PC-3 (cell line): ENCODE data around the gene ADM5. TPM values are rescaled to one million over a fixed set of nuclear protein-coding genes. Genes with fewer than 3 reads are reported as not detected.

Source experiments
- ATAC-seq: fragments of 200-7000 bp; cut with Tn5 transposase; 2 replicates; pipeline ENCODE4 v1.9.1; 2020; ENCODE audit warnings: mild to moderate bottlenecking, moderate library complexity
- BruUV-seq: library from RNA; stranded (reverse); fragments of 400-500 nt; replicated peaks from 2 replicates; lab custom pipeline; 2021; lab: Mats Ljungman, UMichigan
- CTCF ChIA-PET: fragments of 300-600 bp; sonication (Branson Sonifier 250); formaldehyde crosslinking; loops from one replicate; lab custom pipeline; 2022; ENCODE audit warnings: antibody characterized with exemption; lab: Charles Lee
- POLR2A ChIA-PET: fragments of 300-600 bp; sonication (Branson Sonifier 250); formaldehyde crosslinking; loops from one replicate; lab custom pipeline; 2022; ENCODE audit warnings: antibody characterized with exemption; ENCODE audit not compliant: unreplicated experiment; lab: Charles Lee
- DNase-seq: peaks from one replicate; pipeline ENCODE4 v3.0.0-alpha.2; 2015
- H2AFZ ChIP-seq: fragments of 300-600 bp; sonication (generic); 2 replicates; pipeline ENCODE4 v1.6.0; 2016; ENCODE audit warnings: antibody characterized with exemption, low read length
- H3F3A ChIP-seq: fragments of 300-600 bp; sonication (generic); one replicate; pipeline ENCODE4 v1.6.0; 2017; ENCODE audit warnings: antibody characterized with exemption, low read length, control low read depth, mild to moderate bottlenecking; ENCODE audit not compliant: unreplicated experiment
- H3K27ac ChIP-seq: fragments of 300-600 bp; sonication (generic); 2 replicates; pipeline ENCODE4 v1.5.1; 2016; ENCODE audit warnings: mild to moderate bottlenecking, low read length
- H3K27me3 ChIP-seq: fragments of 300-600 bp; sonication (generic); 2 replicates; pipeline ENCODE4 v1.6.1; 2016; ENCODE audit warnings: low read length, mixed read lengths
- H3K36me3 ChIP-seq: fragments of 300-600 bp; sonication (generic); 2 replicates; pipeline ENCODE4 v1.6.1; 2016; ENCODE audit warnings: low read depth, mixed run types, low read length, mixed read lengths
- H3K4me1 ChIP-seq: fragments of 300-600 bp; sonication (generic); 2 replicates; pipeline ENCODE4 v1.5.1; 2016; ENCODE audit warnings: low read length; ENCODE audit not compliant: insufficient read depth
- H3K4me2 ChIP-seq: fragments of 300-600 bp; sonication (generic); 2 replicates; pipeline ENCODE4 v1.6.0; 2016; ENCODE audit warnings: low read length
- H3K4me3 ChIP-seq: fragments of 300-600 bp; sonication (generic); 2 replicates; pipeline ENCODE4 v1.5.1; 2016; ENCODE audit warnings: mild to moderate bottlenecking, low read length, mixed read lengths
- H3K79me2 ChIP-seq: fragments of 300-600 bp; sonication (generic); 2 replicates; pipeline ENCODE4 v1.6.1; 2017; ENCODE audit warnings: low read length, mixed read lengths
- H3K9ac ChIP-seq: fragments of 300-600 bp; sonication (generic); 2 replicates; pipeline ENCODE4 v1.6.0; 2016; ENCODE audit warnings: mild to moderate bottlenecking, low read length
- H3K9me2 ChIP-seq: fragments of 300-600 bp; sonication (generic); replicated peaks from 2 replicates; pipeline ENCODE4 v1.6.1; 2016; ENCODE audit warnings: mixed run types, low read length, mixed read lengths
- H3K9me3 ChIP-seq: fragments of 300-600 bp; sonication (generic); 2 replicates; pipeline ENCODE4 v1.6.1; 2016; ENCODE audit warnings: low read length, mixed read lengths
- H4K20me1 ChIP-seq: fragments of 300-600 bp; sonication (generic); 2 replicates; pipeline ENCODE4 v1.6.1; 2016; ENCODE audit warnings: low read length, mixed read lengths
- EZH2 ChIP-seq: fragments of 300-600 bp; sonication (generic); IDR thresholded peaks from one replicate; pipeline ENCODE4 v1.6.1; 2017; ENCODE audit warnings: antibody characterized with exemption, mild to moderate bottlenecking, low read length; ENCODE audit not compliant: unreplicated experiment
- EZH2phosphoT487 ChIP-seq: fragments of 300-600 bp; sonication (generic); IDR thresholded peaks from 2 replicates; pipeline ENCODE4 v1.6.1; 2018; ENCODE audit warnings: mild to moderate bottlenecking, antibody characterized with exemption, low read length, borderline replicate concordance
- intact Hi-C: fragments of 100-400 bp; cut with micrococcal nuclease; formaldehyde crosslinking; loops from 2 replicates; pipeline ENCODE4 v1.9.0; 2023
- microRNA-seq: library from miRNA; unstranded; fragments of <30 nt; microRNA quantifications from one replicate; pipeline ENCODE4 v1.1.0, GENCODE V29; 2020; ENCODE audit not compliant: unreplicated experiment
- total RNA-seq: library from RNA; depleted of rRNA; stranded (reverse); fragments of >200 nt; gene quantifications from 2 replicates; pipeline ENCODE4 v1.2.3, GENCODE V29; 2014; rRNA removed
- TF ChIP-seq, protein P1 (sequence below): fragments of 300-600 bp; sonication (generic); conservative IDR thresholded peaks from 2 replicates; pipeline ENCODE4 v1.5.1; 2017; ENCODE audit warnings: antibody characterized with exemption, low read depth, mild to moderate bottlenecking, low read length

The ADM5 gene
- total RNA-seq, 1 experiment from 2014 or later, result 6.3 TPM

- Histone ChIP-seq H3K9me3 (no peaks in the 10 kb centered on the region), H4K20me1 (no peaks in the 10 kb centered on the region), H3K36me3 (no peaks in the 10 kb centered on the region), H3K4me1 (no peaks in the 10 kb centered on the region), H3K79me2 (no peaks in the 10 kb centered on the region), H3K27me3 (no peaks in the 10 kb centered on the region), H3K4me2 (no peak overlapping the region), H3K9me2 (no peaks in the 10 kb centered on the region), H3K9ac (no peak overlapping the region), H3K4me3 (no peak overlapping the region), H2AFZ (no peak overlapping the region), H3K27ac (no peak overlapping the region), H3F3A (no peaks in the 10 kb centered on the region)
- ChIA-PET CTCF (no interaction called here), POLR2A (no interaction called here)
- no peak for TF ChIP-seq EZH2phosphoT487
- no peak for TF ChIP-seq EZH2
- TF ChIP-seq, protein P1, sequence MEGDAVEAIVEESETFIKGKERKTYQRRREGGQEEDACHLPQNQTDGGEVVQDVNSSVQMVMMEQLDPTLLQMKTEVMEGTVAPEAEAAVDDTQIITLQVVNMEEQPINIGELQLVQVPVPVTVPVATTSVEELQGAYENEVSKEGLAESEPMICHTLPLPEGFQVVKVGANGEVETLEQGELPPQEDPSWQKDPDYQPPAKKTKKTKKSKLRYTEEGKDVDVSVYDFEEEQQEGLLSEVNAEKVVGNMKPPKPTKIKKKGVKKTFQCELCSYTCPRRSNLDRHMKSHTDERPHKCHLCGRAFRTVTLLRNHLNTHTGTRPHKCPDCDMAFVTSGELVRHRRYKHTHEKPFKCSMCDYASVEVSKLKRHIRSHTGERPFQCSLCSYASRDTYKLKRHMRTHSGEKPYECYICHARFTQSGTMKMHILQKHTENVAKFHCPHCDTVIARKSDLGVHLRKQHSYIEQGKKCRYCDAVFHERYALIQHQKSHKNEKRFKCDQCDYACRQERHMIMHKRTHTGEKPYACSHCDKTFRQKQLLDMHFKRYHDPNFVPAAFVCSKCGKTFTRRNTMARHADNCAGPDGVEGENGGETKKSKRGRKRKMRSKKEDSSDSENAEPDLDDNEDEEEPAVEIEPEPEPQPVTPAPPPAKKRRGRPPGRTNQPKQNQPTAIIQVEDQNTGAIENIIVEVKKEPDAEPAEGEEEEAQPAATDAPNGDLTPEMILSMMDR, result no peak
- intact Hi-C loops, result no loop called here
- BruUV-seq, result no TSS peak
- no peak for DNase-seq
- ATAC-seq, result no peak
These were observed 49.7 kb downstream of the ADM5 start for GRCh38 chr19:49739098-49739497.

DNA sequence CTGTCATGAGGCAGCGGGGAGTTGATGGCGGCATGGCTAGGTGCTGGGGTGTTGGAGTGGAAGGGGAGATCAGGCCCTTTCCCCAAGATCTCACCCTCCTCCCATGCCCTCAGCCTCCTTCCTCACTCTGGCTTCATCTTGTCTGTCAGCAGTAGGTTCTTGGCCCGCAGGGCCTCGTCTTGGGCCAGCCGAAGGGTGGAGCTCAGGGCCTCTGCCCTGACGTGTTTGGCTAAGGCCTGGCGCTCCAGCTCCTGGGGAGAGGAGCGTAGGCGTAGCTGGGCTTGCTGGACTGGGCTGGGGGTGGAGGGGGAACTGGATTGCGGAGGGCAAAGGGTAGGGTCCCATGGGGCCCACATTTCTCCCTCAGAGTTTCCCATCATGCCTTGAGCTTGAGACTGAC is 50.5 kb downstream of the ADM5 start:
- ATAC-seq (no peak), DNase-seq (no peak)
- CTCF ChIA-PET, result no interaction called here
- H3K4me1 ChIP-seq, result no peaks in the 10 kb centered on the region
- no peaks in the 10 kb centered on the region for H3K9me3 ChIP-seq
- no peaks in the 10 kb centered on the region for H3K79me2 ChIP-seq
- no peaks in the 10 kb centered on the region for H3F3A ChIP-seq
- POLR2A ChIA-PET, result interaction anchor here (0.6 kb wide), 1 partner anchor 862 kb away, joined by 3 read pairs; no protein-coding TSS in a partner anchor
- no TSS peak for BruUV-seq
- no peaks in the 10 kb centered on the region for H3K9me2 ChIP-seq
- H3K4me3 ChIP-seq, result no peak overlapping the region
- TF ChIP-seq EZH2, result no peak
- no peak for TF ChIP-seq EZH2phosphoT487
- TF ChIP-seq, protein P1, result no peak
- H3K27me3 ChIP-seq, result no peaks in the 10 kb centered on the region
- H3K27ac ChIP-seq, result no peak overlapping the region
- no peaks in the 10 kb centered on the region for H3K36me3 ChIP-seq
- H3K4me2 ChIP-seq, result no peak overlapping the region
- intact Hi-C loops, result no loop called here
- no peak overlapping the region for H2AFZ ChIP-seq
- H3K9ac ChIP-seq, result no peak overlapping the region
- no peaks in the 10 kb centered on the region for H4K20me1 ChIP-seq

Small RNA genes within 50 kb of the gene (microRNA-seq; reads per million reads assigned to microRNA genes)
- not detected for gene MIR5088

Other genes starting within 250 kb of the ADM5 start
- 0.11 TPM in 1 of 2 replicates, not detected in the other for gene SLC17A7, start 248.1 kb upstream of the ADM5 start, total RNA-seq
- 171 and 200 TPM in 2 replicates for gene PIH1D1, start 237.8 kb upstream of the ADM5 start, total RNA-seq
- gene ALDH16A1, start 236.4 kb upstream of the ADM5 start, total RNA-seq, result not detected in 2 replicates
- gene FLT3LG, start 215.4 kb upstream of the ADM5 start, total RNA-seq, result 0.18 and 2.8 TPM in 2 replicates
- 3,023 and 3,169 TPM in 2 replicates for gene RPL13A, start 202.0 kb upstream of the ADM5 start, total RNA-seq
- gene RPS11, start 193.2 kb upstream of the ADM5 start, total RNA-seq, result 3,913 and 5,174 TPM in 2 replicates
- gene FCGRT, start 176.9 kb upstream of the ADM5 start, total RNA-seq, result 46.3 and 46.7 TPM in 2 replicates
- gene RCN3, start 161.6 kb upstream of the ADM5 start, total RNA-seq, result 33.7 and 70.4 TPM in 2 replicates
- 195 and 214 TPM in 2 replicates for gene NOSIP, start 109.0 kb upstream of the ADM5 start, total RNA-seq
- 16.4 and 17.0 TPM in 2 replicates for gene PRRG2, start 108.3 kb upstream of the ADM5 start, total RNA-seq
- 14.6 and 25.7 TPM in 2 replicates for gene PRR12, start 98.4 kb upstream of the ADM5 start, total RNA-seq
- gene RRAS, start 49.5 kb upstream of the ADM5 start, total RNA-seq, result 24.0 and 32.0 TPM in 2 replicates
- gene SCAF1, start 47.4 kb upstream of the ADM5 start, total RNA-seq, result 46.8 and 78.6 TPM in 2 replicates
- gene IRF3, start 23.7 kb upstream of the ADM5 start, total RNA-seq, result 223 and 236 TPM in 2 replicates
- gene BCL2L12, start 23.7 kb upstream of the ADM5 start, total RNA-seq, result 82.5 and 104 TPM in 2 replicates
- 625 and 761 TPM in 2 replicates for gene PRMT1, start 12.3 kb upstream of the ADM5 start, total RNA-seq
- gene CPT1C, start 1.5 kb downstream of the ADM5 start, total RNA-seq, result 11.5 and 13.6 TPM in 2 replicates
- not detected in 2 replicates for gene TSKS, start 73.7 kb downstream of the ADM5 start, total RNA-seq
- gene AP2A1, start 77.4 kb downstream of the ADM5 start, total RNA-seq, result 143 and 159 TPM in 2 replicates
- 9.4 and 10.9 TPM in 2 replicates for gene FUZ, start 123.7 kb downstream of the ADM5 start, total RNA-seq
- gene MED25, start 128.7 kb downstream of the ADM5 start, total RNA-seq, result 47.5 and 54.9 TPM in 2 replicates
- gene PTOV1, start 161.6 kb downstream of the ADM5 start, total RNA-seq, result 138 and 148 TPM in 2 replicates
- 141 and 172 TPM in 2 replicates for gene PNKP, start 178.0 kb downstream of the ADM5 start, total RNA-seq
- 42.3 and 61.0 TPM in 2 replicates for gene AKT1S1, start 187.8 kb downstream of the ADM5 start, total RNA-seq
- gene TBC1D17, start 188.1 kb downstream of the ADM5 start, total RNA-seq, result 17.8 and 18.8 TPM in 2 replicates
- gene IL4I1, start 207.3 kb downstream of the ADM5 start, total RNA-seq, result 0.29 and 2.2 TPM in 2 replicates
- gene ATF5, start 239.6 kb downstream of the ADM5 start, total RNA-seq, result 50.7 and 75.5 TPM in 2 replicates
- 129 and 149 TPM in 2 replicates for gene NUP62, start 239.9 kb downstream of the ADM5 start, total RNA-seq